ENCODE data around the gene C12orf57.

C12orf57 gene

DNA sequence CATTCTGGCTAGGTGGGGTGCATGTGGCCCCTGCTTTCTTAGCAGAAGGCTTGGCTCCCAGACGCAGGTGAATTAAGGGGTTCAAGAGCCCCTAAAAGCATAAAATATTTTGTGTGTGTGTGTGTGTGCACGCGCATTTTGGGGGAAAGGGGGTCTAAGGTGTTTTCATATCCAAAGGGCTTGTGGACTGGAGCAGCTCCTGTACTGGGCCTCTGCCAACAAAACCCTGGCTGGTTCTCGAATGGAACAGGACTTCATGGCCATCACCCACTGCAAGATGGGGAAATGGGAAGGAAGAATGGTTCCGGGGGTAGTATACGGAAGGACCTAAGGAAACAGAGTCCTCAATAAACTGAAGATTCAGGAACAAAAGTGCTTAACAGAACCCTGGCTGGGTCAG is 20.0 kb upstream of the C12orf57 start:
- Histone ChIP-seq H3K4me1 (peaks cover 17% of the 10 kb centered on the region), H3K4me3 (ENCODE audit: low read depth, low read length) (no peak overlapping the region), H3K36me3 (peaks cover 24% of the 10 kb centered on the region), H3K27me3 (no peaks in the 10 kb centered on the region), H3K9me3 (no peaks in the 10 kb centered on the region)
- DNase-seq = no peak
- TF ChIP-seq, protein P1, sequence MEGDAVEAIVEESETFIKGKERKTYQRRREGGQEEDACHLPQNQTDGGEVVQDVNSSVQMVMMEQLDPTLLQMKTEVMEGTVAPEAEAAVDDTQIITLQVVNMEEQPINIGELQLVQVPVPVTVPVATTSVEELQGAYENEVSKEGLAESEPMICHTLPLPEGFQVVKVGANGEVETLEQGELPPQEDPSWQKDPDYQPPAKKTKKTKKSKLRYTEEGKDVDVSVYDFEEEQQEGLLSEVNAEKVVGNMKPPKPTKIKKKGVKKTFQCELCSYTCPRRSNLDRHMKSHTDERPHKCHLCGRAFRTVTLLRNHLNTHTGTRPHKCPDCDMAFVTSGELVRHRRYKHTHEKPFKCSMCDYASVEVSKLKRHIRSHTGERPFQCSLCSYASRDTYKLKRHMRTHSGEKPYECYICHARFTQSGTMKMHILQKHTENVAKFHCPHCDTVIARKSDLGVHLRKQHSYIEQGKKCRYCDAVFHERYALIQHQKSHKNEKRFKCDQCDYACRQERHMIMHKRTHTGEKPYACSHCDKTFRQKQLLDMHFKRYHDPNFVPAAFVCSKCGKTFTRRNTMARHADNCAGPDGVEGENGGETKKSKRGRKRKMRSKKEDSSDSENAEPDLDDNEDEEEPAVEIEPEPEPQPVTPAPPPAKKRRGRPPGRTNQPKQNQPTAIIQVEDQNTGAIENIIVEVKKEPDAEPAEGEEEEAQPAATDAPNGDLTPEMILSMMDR (IDR thresholded peaks at IDR 0.05; ENCODE audit: low read depth, low read length) = no peak

DNA sequence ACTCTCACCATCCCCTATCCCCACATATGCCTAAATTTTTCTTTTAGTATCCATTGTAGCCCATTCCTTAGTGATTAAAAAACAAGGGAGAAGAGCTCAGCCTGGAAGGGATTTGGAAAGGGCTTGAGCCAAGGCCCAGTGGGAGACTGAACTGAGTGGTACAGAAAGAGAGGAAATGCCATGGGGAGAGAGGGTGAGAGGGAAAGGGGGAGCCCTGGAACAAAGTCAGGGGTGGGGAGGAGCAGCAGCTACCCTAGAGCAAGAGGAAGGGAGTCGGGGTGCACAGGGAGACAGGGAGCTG is 18.6 kb upstream of the C12orf57 start:
- Histone ChIP-seq H3K36me3 (peaks cover 13% of the 10 kb centered on the region), H3K4me1 (peaks cover 23% of the 10 kb centered on the region), H3K27me3 (no peaks in the 10 kb centered on the region), H3K4me3 (ENCODE audit: low read depth, low read length) (no peak overlapping the region), H3K9me3 (no peaks in the 10 kb centered on the region)
- TF ChIP-seq, protein P1 (IDR thresholded peaks at IDR 0.05; ENCODE audit: low read depth, low read length) = no peak
- DNase-seq = no peak

DNA sequence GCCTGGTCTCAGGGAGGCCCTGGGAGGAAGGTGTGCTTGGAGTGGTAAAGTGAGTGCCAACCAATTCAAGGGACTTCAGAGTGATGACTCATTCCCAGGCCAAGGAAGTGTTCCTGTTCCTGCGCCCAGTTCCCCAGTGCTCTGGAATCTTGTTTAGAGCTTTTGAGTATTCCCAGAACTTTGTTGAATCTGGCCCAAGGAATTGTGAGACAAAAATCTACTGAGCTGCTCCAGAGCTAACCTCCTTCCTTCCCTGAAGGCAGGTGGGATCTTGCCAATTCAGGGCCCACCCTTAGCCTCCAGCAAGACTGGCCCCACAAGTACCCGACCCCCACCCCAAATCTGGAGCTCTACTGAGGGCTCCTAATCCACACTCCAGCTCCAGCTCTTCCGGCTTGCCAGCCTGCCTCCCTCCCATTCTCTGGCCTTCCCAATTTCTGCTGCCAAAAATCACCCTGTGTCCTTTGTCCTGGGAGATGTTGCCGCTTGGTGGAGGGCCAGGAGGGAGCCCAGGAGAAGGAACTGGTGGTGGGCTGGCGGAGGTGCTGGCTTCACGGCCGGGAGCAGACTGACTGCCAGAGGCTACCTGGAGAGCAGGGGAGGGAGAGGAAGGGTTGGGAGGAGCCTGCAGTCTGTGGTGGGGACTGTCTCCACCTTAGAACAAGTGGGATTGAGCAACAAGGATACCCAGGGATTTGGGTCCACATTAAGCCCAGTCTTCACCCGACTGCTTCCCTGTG is 18.1 kb upstream of the C12orf57 start:
- H3K9me3 ChIP-seq = no peaks in the 10 kb centered on the region
- peak overlapping the region; percentile 21; the same call in 1 of the 2 replicates for H3K4me3 ChIP-seq (ENCODE audit: low read depth, low read length)
- DNase-seq = peak; percentile 51
- TF ChIP-seq, protein P1 (IDR thresholded peaks at IDR 0.05; ENCODE audit: low read depth, low read length) = no peak
- H3K27me3 ChIP-seq = no peaks in the 10 kb centered on the region
- H3K4me1 ChIP-seq = peaks cover 23% of the 10 kb centered on the region
- H3K36me3 ChIP-seq = peaks cover 13% of the 10 kb centered on the region

DNA sequence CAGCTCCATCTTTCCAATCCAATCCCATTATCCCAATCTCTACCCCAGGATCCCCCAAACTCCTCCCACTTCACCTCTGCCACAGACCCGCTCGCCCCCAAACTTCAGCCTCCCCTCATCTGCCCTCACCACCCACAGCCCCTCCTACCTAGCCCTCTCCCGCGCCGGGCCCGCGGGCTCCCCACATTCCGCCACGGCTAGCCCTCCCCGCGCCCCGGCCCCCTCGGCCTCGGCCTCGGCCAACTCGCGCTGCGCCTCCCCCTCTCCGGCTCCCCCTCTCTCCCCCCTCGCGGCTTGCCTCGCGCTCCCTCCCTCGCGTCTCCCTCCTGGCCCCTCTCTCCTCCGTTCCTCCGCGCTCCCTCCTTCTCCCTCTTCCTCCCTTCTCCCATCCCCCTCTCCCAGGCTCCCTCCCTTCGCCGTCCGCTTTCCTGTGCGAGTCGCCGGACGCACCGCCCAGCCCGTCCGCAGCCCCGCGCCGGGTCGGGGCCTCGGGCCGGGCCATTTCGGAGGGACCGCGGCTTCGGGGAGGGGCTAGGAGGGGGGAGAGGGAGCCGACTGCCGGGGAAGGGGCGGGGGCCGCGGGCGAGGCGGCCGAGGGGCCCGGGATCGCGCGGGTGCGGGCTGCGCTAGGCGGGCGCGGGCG is 16.3 kb upstream of the C12orf57 start, which contains the start of gene ATN1:
ATN1 (plus strand) TSS at position 581 of the 643 bp plus-strand sequence. CDS start 6,043 bp downstream, outside the sequence.
- H3K4me1 ChIP-seq = peaks cover 23% of the 10 kb centered on the region
- peak within 1 kb of the TSS; percentile 84 for H3K4me3 ChIP-seq (ENCODE audit: low read depth, low read length)
- H3K27me3 ChIP-seq = no peaks in the 10 kb centered on the region
- H3K9me3 ChIP-seq = no peaks in the 10 kb centered on the region
- H3K36me3 ChIP-seq = peaks cover 7% of the 10 kb centered on the region
- peak; percentile 83 for DNase-seq
- TF ChIP-seq, protein P1 (IDR thresholded peaks at IDR 0.05; ENCODE audit: low read depth, low read length) = no peak

DNA sequence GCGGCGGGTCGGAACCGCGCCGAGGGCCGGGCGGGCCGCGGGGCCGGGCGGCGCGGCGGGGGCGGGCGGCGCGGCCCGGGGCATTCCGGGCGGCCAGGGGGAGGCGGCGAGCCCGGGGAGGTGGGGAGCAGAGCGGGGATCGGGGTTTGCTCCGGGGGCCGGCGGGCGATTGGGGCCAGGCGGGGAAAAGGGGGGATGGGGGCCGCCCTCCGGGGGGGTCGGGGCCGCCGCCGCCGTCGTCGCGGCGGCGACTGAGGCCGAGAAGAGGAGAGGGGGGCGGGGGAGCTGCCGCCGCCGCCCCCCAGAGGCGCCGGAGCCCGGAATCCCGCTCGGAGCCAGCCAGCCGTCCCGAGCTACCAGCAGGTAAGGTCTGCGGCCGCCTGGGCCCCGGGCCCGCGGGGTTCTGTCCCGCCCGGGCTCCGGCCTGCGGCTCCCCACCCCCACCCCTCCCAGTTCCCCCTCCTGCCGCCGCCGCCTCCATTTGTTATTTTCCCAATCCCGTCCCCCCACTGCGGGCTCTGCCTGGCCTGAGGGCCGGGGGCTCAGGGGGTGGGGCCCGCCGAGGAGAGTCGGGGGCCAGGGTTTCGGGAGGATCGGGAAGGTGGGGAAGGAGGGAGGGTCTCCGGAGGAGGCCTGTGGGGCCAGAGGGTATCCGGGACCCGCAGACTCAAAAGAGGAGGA is 15.7 kb upstream of the C12orf57 start:
- Histone ChIP-seq H3K4me1 (peaks cover 23% of the 10 kb centered on the region), H3K27me3 (no peaks in the 10 kb centered on the region), H3K9me3 (no peaks in the 10 kb centered on the region), H3K36me3 (peaks cover 8% of the 10 kb centered on the region), H3K4me3 (ENCODE audit: low read depth, low read length) (peak overlapping the region; percentile 84)
- no peak for DNase-seq
- TF ChIP-seq, protein P1 (IDR thresholded peaks at IDR 0.05; ENCODE audit: low read depth, low read length) = no peak
